ENCODE data around the gene SMARCD2. TPM values are rescaled to one million over a fixed set of nuclear protein-coding genes. Genes with fewer than 3 reads are reported as not detected.
A peak's percentile ranks its signal among the peaks of the same experiment; 100 is the strongest.

The SMARCD2 gene
- total and polyA plus RNA-seq, 2 of the 13 experiments (the other 11 are each of a cell fraction or from before 2014, with no cell fraction given), result 122 to 150 TPM

DNA sequence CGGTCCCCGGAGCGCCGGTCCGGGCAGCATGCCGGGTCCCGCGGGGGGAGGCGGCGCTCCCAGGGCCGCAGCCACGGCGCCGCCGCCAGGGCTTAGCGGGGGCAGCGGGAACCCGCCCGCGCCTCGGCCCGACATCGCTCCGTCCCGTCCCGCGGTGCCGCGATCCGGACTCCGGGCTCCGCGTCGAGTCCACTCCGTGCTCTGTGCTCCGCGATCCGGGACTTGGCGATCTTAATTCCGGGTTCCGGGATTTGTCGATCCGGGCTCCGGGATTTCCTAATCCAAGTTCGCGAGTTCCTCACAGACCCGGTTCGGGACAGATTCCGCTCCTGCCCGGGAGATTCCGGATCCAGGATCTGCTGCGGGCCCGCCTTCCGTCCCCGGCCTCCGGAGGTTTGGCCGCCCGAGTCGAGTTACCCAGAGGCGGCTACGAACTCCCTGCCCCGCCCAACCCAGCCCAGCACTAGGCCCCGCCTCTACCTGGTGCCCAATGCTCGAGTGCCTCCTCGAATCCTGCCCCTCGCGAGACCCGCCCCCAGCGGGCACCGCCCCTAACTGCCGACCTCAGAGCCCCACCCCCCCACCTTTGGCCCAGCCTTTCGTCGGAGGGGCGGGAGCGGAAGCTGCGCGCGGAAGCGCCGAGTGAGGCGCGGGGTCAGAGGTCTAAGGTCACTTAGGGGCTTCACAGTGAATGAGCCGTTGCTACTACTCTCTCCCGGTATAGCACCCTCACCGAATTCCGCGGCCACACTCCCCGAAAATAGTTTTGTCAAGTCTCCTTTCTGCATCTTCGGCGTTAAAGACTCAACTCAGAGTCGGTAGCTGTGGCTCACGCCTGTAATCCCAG is at the start of gene SMARCD2 (continued):
- TF ChIP-seq HNRNPK (IDR thresholded peaks at IDR 0.05; ENCODE audit: low read depth, low read length, poor library complexity, severe bottlenecking), result no peak
- TF ChIP-seq, protein P1, sequence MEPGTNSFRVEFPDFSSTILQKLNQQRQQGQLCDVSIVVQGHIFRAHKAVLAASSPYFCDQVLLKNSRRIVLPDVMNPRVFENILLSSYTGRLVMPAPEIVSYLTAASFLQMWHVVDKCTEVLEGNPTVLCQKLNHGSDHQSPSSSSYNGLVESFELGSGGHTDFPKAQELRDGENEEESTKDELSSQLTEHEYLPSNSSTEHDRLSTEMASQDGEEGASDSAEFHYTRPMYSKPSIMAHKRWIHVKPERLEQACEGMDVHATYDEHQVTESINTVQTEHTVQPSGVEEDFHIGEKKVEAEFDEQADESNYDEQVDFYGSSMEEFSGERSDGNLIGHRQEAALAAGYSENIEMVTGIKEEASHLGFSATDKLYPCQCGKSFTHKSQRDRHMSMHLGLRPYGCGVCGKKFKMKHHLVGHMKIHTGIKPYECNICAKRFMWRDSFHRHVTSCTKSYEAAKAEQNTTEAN (CRISPR knock-in tag; conservative IDR thresholded peaks at IDR 0.05), result peak; percentile 91
- TF ChIP-seq, protein P2, sequence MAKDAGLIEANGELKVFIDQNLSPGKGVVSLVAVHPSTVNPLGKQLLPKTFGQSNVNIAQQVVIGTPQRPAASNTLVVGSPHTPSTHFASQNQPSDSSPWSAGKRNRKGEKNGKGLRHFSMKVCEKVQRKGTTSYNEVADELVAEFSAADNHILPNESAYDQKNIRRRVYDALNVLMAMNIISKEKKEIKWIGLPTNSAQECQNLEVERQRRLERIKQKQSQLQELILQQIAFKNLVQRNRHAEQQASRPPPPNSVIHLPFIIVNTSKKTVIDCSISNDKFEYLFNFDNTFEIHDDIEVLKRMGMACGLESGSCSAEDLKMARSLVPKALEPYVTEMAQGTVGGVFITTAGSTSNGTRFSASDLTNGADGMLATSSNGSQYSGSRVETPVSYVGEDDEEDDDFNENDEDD (CRISPR knock-in tag; IDR thresholded peaks at IDR 0.05; ENCODE audit: borderline replicate concordance), result peak; percentile 77; the same call in 1 of the 2 replicates
- TF ChIP-seq, protein P3, sequence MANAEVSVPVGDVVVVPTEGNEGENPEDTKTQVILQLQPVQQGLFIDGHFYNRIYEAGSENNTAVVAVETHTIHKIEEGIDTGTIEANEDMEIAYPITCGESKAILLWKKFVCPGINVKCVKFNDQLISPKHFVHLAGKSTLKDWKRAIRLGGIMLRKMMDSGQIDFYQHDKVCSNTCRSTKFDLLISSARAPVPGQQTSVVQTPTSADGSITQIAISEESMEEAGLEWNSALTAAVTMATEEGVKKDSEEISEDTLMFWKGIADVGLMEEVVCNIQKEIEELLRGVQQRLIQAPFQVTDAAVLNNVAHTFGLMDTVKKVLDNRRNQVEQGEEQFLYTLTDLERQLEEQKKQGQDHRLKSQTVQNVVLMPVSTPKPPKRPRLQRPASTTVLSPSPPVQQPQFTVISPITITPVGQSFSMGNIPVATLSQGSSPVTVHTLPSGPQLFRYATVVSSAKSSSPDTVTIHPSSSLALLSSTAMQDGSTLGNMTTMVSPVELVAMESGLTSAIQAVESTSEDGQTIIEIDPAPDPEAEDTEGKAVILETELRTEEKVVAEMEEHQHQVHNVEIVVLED (CRISPR knock-in tag; IDR thresholded peaks at IDR 0.05; ENCODE audit: borderline replicate concordance), result peak; percentile 94
- TF ChIP-seq, protein P4, sequence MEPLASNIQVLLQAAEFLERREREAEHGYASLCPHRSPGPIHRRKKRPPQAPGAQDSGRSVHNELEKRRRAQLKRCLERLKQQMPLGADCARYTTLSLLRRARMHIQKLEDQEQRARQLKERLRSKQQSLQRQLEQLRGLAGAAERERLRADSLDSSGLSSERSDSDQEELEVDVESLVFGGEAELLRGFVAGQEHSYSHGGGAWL (CRISPR knock-in tag; IDR thresholded peaks at IDR 0.05), result peak; percentile 94
- no peak for TF ChIP-seq NFE2 (CRISPR knock-in tag; IDR thresholded peaks at IDR 0.05)
- TF ChIP-seq, protein P5, sequence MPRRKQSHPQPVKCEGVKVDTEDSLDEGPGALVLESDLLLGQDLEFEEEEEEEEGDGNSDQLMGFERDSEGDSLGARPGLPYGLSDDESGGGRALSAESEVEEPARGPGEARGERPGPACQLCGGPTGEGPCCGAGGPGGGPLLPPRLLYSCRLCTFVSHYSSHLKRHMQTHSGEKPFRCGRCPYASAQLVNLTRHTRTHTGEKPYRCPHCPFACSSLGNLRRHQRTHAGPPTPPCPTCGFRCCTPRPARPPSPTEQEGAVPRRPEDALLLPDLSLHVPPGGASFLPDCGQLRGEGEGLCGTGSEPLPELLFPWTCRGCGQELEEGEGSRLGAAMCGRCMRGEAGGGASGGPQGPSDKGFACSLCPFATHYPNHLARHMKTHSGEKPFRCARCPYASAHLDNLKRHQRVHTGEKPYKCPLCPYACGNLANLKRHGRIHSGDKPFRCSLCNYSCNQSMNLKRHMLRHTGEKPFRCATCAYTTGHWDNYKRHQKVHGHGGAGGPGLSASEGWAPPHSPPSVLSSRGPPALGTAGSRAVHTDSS (CRISPR knock-in tag; conservative IDR thresholded peaks at IDR 0.05), result 0 out of 2 replicates have a peak, but pooled peaks have one; percentile 76
- no peak for TF ChIP-seq ZNF468 (CRISPR knock-in tag; IDR thresholded peaks at IDR 0.05)
- 0 out of 2 replicates have a peak, but pooled peaks have one; percentile 19 for TF ChIP-seq BHLHE40 (IDR thresholded peaks at IDR 0.05; ENCODE audit: low read length)
- TF ChIP-seq, protein P6, sequence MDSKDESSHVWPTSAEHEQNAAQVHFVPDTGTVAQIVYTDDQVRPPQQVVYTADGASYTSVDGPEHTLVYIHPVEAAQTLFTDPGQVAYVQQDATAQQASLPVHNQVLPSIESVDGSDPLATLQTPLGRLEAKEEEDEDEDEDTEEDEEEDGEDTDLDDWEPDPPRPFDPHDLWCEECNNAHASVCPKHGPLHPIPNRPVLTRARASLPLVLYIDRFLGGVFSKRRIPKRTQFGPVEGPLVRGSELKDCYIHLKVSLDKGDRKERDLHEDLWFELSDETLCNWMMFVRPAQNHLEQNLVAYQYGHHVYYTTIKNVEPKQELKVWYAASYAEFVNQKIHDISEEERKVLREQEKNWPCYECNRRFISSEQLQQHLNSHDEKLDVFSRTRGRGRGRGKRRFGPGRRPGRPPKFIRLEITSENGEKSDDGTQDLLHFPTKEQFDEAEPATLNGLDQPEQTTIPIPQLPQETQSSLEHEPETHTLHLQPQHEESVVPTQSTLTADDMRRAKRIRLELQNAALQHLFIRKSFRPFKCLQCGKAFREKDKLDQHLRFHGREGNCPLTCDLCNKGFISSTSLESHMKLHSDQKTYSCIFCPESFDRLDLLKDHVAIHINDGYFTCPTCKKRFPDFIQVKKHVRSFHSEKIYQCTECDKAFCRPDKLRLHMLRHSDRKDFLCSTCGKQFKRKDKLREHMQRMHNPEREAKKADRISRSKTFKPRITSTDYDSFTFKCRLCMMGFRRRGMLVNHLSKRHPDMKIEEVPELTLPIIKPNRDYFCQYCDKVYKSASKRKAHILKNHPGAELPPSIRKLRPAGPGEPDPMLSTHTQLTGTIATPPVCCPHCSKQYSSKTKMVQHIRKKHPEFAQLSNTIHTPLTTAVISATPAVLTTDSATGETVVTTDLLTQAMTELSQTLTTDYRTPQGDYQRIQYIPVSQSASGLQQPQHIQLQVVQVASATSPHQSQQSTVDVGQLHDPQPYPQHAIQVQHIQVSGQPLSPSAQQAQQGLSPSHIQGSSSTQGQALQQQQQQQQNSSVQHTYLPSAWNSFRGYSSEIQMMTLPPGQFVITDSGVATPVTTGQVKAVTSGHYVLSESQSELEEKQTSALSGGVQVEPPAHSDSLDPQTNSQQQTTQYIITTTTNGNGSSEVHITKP (CRISPR knock-in tag; IDR thresholded peaks at IDR 0.05; ENCODE audit: low read depth), result peak; percentile 61; the same call in 1 of the 2 replicates
- TF ChIP-seq ZKSCAN8 (CRISPR knock-in tag; IDR thresholded peaks at IDR 0.05; ENCODE audit: borderline replicate concordance), result peak; percentile 77
- peak; percentile 79 for TF ChIP-seq DMAP1 (CRISPR knock-in tag; IDR thresholded peaks at IDR 0.05)
- TF ChIP-seq MAFG (CRISPR knock-in tag; IDR thresholded peaks at IDR 0.05), result no peak
- TF ChIP-seq ZNF878 (CRISPR knock-in tag; IDR thresholded peaks at IDR 0.05), result peak; percentile 73
- TF ChIP-seq EHMT2 (IDR thresholded peaks at IDR 0.05; ENCODE audit: borderline replicate concordance, low read depth, low read length), result no peak
- TF ChIP-seq XBP1 (CRISPR knock-in tag; IDR thresholded peaks at IDR 0.05), result peak; percentile 83
